ENCODE data around the gene ACSS1.

DNA sequence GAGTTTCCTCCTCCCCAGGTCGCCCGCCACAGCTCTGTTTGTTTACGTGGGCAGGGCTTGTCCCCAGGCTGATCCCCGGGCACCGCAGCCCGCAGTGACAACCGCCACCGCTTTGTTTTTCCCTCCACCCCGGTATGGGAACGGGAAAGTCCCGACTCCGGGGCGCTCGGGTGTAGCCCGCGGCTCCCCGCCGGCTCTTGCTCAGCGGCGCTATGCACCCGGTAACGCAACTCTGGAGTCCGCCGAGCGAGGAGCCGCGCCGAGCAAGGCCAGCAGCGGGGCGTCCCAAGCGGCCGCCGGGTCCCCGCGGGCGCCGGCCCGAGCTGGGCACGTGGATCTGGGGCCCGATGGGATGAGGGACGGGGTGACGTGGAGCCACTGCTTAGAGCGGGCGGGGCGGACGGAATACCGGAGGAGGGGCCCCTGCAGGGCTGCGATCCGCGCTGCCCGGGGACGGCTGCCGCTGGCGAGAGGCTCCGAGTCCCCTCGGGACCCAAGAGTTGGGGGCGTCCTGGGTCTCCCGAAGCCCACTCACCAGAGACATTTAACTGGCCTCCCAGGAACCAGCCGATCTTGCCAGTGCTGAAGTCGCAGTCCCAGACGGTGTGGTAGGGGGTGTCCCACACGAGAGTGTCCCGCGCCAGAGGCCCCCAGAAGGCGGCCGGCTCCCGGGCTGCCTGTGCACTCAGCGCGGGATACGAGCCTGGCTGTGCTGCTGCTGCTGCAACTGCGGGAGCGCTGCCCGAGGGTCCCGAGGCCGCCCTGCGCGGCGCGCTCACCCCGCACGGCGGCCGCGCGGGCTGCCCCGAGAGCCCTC, 497 bp downstream of the ACSS1 start:
- TF ChIP-seq, protein P1, sequence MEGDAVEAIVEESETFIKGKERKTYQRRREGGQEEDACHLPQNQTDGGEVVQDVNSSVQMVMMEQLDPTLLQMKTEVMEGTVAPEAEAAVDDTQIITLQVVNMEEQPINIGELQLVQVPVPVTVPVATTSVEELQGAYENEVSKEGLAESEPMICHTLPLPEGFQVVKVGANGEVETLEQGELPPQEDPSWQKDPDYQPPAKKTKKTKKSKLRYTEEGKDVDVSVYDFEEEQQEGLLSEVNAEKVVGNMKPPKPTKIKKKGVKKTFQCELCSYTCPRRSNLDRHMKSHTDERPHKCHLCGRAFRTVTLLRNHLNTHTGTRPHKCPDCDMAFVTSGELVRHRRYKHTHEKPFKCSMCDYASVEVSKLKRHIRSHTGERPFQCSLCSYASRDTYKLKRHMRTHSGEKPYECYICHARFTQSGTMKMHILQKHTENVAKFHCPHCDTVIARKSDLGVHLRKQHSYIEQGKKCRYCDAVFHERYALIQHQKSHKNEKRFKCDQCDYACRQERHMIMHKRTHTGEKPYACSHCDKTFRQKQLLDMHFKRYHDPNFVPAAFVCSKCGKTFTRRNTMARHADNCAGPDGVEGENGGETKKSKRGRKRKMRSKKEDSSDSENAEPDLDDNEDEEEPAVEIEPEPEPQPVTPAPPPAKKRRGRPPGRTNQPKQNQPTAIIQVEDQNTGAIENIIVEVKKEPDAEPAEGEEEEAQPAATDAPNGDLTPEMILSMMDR (IDR thresholded peaks at IDR 0.05): no peak
- TF ChIP-seq EZH2phosphoT487 (IDR thresholded peaks at IDR 0.05): peak; percentile 87

Measured in neural progenitor cell (in vitro differentiated cells).